Skeletal muscle tissue (tissue), 4 donors: ENCODE results near the gene POLR2J2. TPM values are rescaled to one million over a fixed set of nuclear protein-coding genes. Genes with fewer than 3 reads are reported as not detected.
"Not testable (repeated sequence)": the region's sequence is repeated elsewhere in the genome, so short reads cannot be mapped to it uniquely, and the experiment has no call there.

Experiments
- H3K27ac ChIP-seq: one replicate; pipeline ENCODE4 v1.7.0; 2013; ENCODE audit warnings: mild to moderate bottlenecking, low read depth, low read length, inconsistent platforms
- H3K27me3 ChIP-seq, 3 donors: one replicate each; pipeline ENCODE4 v1.7.0; 2013; ENCODE audit warnings: low read length in 3 of 3; ENCODE audit not compliant: control insufficient read depth in 3 of 3, insufficient read depth in 3 of 3
- H3K36me3 ChIP-seq, 3 donors: one replicate each; pipeline ENCODE4 v1.7.0; 2013; ENCODE audit warnings: low read length in 3 of 3; ENCODE audit not compliant: control insufficient read depth in 3 of 3, insufficient read depth in 3 of 3
- H3K4me1 ChIP-seq, 3 donors: one replicate each; pipeline ENCODE4 v1.7.0; 2013; ENCODE audit warnings: low read length in 3 of 3, mild to moderate bottlenecking in 3 of 3; ENCODE audit not compliant: control insufficient read depth in 3 of 3, insufficient read depth in 3 of 3
- H3K4me3 ChIP-seq, 3 donors: one replicate each; pipeline ENCODE4 v1.7.0; 2013; ENCODE audit warnings: low read length in 3 of 3
- H3K9ac ChIP-seq, 3 donors: one replicate each; pipeline ENCODE4 v1.7.0; 2013; ENCODE audit warnings: low read length in 3 of 3, mild to moderate bottlenecking in 3 of 3, moderate library complexity in 2 of 3, low read depth in 1 of 3
- H3K9me3 ChIP-seq, 3 donors: one replicate each; pipeline ENCODE4 v1.7.0; 2013; ENCODE audit warnings: low read length in 3 of 3; ENCODE audit not compliant: control insufficient read depth in 3 of 3
- total RNA-seq: library from RNA; depleted of rRNA; stranded (reverse); fragments of >200 nt; gene quantifications from one replicate; pipeline ENCODE4 v1.2.3, GENCODE V29; 2014
- donor health status: Osteomylitis.

The POLR2J2 gene
- total RNA-seq, 1 donor from 2014 or later, result 2.1 TPM

GRCh38 chr7:102667523-102667922, 3.9 kb downstream of the POLR2J2 start:
- not testable (repeated sequence) for H3K4me3 ChIP-seq, H3K27ac ChIP-seq, H3K27me3 ChIP-seq, H3K9ac ChIP-seq, H3K4me1 ChIP-seq, H3K9me3 ChIP-seq, H3K36me3 ChIP-seq

- H3K27me3 ChIP-seq, H3K4me1 ChIP-seq, H3K36me3 ChIP-seq, H3K9ac ChIP-seq, H3K27ac ChIP-seq, H3K4me3 ChIP-seq, H3K9me3 ChIP-seq: not testable (repeated sequence)
Measured at GRCh38 chr7:102666850-102667249, 4.6 kb downstream of the POLR2J2 start.

GRCh38 chr7:102664765-102665164, 6.7 kb downstream of the POLR2J2 start:
- not testable (repeated sequence) for H3K4me1 ChIP-seq, H3K36me3 ChIP-seq, H3K9ac ChIP-seq, H3K27ac ChIP-seq, H3K27me3 ChIP-seq, H3K4me3 ChIP-seq, H3K9me3 ChIP-seq

DNA sequence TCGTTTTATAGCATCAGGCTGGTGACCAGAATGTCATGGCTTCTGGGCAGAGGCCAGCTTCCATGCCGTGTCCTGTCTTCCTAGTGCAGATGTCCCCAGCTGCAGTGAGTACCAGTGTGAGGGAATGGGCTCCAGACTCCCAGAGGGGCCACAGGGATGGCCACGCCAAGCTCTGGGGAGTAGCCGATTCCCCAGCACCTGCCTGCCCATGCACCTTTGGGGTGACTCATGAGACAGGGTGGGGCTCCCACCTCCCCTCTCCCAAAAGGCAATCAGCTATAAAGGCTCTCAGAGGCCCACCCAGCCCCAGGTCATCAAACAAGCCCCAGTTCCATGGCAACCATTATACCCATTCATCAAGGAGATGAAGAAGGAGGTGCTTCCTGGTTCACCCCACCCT, 21.5 kb downstream of the POLR2J2 start, which contains the start of gene SPDYE2B:
SPDYE2B (plus strand) TSS at position 396 of the 400 bp plus-strand sequence. CDS start 2,030 bp downstream, outside the sequence.
- not testable (repeated sequence) for H3K27ac ChIP-seq, H3K27me3 ChIP-seq

GRCh38 chr7:102647813-102648212, 23.6 kb downstream of the POLR2J2 start:
- not testable (repeated sequence) for H3K4me3 ChIP-seq, H3K9ac ChIP-seq, H3K27ac ChIP-seq, H3K27me3 ChIP-seq, H3K36me3 ChIP-seq, H3K9me3 ChIP-seq, H3K4me1 ChIP-seq

More for the DNA sequence above, 21.5 kb downstream of the POLR2J2 start, which contains the start of gene SPDYE2B:
- H3K36me3 ChIP-seq, H3K9me3 ChIP-seq, H3K4me3 ChIP-seq, H3K4me1 ChIP-seq, H3K9ac ChIP-seq: not testable (repeated sequence)

- H3K27me3 ChIP-seq, H3K36me3 ChIP-seq, H3K9ac ChIP-seq, H3K4me1 ChIP-seq, H3K27ac ChIP-seq, H3K9me3 ChIP-seq, H3K4me3 ChIP-seq: not testable (repeated sequence)
Measured at GRCh38 chr7:102643404-102643803, 28.1 kb downstream of the POLR2J2 start.

DNA sequence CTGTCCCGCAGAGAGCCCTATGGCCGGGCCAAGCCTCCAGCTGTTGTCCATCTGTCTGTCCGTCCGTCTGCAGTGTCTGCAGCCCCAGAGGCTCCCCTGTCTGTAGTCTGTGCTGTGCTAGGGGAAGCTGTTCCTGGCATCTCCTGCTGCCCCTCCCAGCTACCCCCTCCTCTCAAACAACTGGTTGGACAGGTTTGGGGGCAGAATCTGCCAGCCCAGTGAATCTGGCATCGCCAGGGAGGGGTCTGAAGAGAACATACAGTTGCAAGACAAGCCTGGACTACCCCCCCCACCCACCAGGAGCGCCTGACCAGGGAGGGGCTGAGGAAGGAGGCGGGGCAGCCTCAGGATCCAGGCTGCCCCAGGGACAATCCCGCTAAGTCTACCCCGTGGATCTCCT, 28.8 kb downstream of the POLR2J2 start, which contains the start of gene UPK3BL1:
UPK3BL1 (minus strand) TSS at position 101 of the 400 bp plus-strand sequence; CDS start at position 51, 50 bp downstream.
- not testable (repeated sequence) for H3K9me3 ChIP-seq, H3K9ac ChIP-seq, H3K27me3 ChIP-seq, H3K4me3 ChIP-seq, H3K36me3 ChIP-seq, H3K27ac ChIP-seq, H3K4me1 ChIP-seq

GRCh38 chr7:102638848-102639247, 32.6 kb downstream of the POLR2J2 start:
- not testable (repeated sequence) for H3K27ac ChIP-seq, H3K36me3 ChIP-seq, H3K4me3 ChIP-seq

GRCh38 chr7:102636956-102637355, 34.5 kb downstream of the POLR2J2 start:
- H3K9me3 ChIP-seq, H3K9ac ChIP-seq, H3K4me3 ChIP-seq, H3K27ac ChIP-seq, H3K36me3 ChIP-seq, H3K4me1 ChIP-seq, H3K27me3 ChIP-seq: not testable (repeated sequence)

More at GRCh38 chr7:102638848-102639247, 32.6 kb downstream of the POLR2J2 start:
- not testable (repeated sequence) for H3K9ac ChIP-seq, H3K9me3 ChIP-seq, H3K27me3 ChIP-seq, H3K4me1 ChIP-seq

- H3K4me3 ChIP-seq, H3K9me3 ChIP-seq, H3K36me3 ChIP-seq, H3K9ac ChIP-seq, H3K4me1 ChIP-seq, H3K27me3 ChIP-seq, H3K27ac ChIP-seq: not testable (repeated sequence)
Measured at GRCh38 chr7:102635354-102635753, 36.1 kb downstream of the POLR2J2 start.

- not testable (repeated sequence) for H3K4me3 ChIP-seq, H3K4me1 ChIP-seq, H3K9ac ChIP-seq, H3K27ac ChIP-seq, H3K27me3 ChIP-seq, H3K36me3 ChIP-seq, H3K9me3 ChIP-seq
Measured at GRCh38 chr7:102634299-102634698, 37.2 kb downstream of the POLR2J2 start.
